IPS-20b (cell line): ENCODE results near the gene TRMT6.

Experiments
- H3K27ac ChIP-seq: one replicate; pipeline ENCODE4 v1.5.1; 2013; ENCODE audit warnings: low read length
- H3K27me3 ChIP-seq: 2 replicates; pipeline ENCODE4 v1.6.1; 2013; ENCODE audit warnings: mild to moderate bottlenecking, low read length, inconsistent platforms; ENCODE audit not compliant: insufficient read depth
- H3K36me3 ChIP-seq: 2 replicates; pipeline ENCODE4 v1.6.1; 2013; ENCODE audit warnings: low read depth, mild to moderate bottlenecking, inconsistent platforms, low read length, moderate library complexity; ENCODE audit not compliant: insufficient read depth
- H3K4me1 ChIP-seq: 2 replicates; pipeline ENCODE4 v1.6.1; 2013; ENCODE audit warnings: mild to moderate bottlenecking, control low read depth, inconsistent platforms, low read length, moderate library complexity; ENCODE audit not compliant: insufficient read depth
- H3K4me3 ChIP-seq: 2 replicates; pipeline ENCODE4 v1.5.1; 2013; ENCODE audit warnings: mild to moderate bottlenecking, low read length, inconsistent platforms
- H3K9ac ChIP-seq: 2 replicates; pipeline ENCODE4 v1.6.1; 2013; ENCODE audit warnings: low read depth, mild to moderate bottlenecking, inconsistent platforms, low read length, moderate library complexity
- H3K9me3 ChIP-seq: 2 replicates; pipeline ENCODE4 v1.6.1; 2013; ENCODE audit warnings: mild to moderate bottlenecking, low read depth, low read length, inconsistent platforms; ENCODE audit not compliant: insufficient read depth

Gene TRMT6

DNA sequence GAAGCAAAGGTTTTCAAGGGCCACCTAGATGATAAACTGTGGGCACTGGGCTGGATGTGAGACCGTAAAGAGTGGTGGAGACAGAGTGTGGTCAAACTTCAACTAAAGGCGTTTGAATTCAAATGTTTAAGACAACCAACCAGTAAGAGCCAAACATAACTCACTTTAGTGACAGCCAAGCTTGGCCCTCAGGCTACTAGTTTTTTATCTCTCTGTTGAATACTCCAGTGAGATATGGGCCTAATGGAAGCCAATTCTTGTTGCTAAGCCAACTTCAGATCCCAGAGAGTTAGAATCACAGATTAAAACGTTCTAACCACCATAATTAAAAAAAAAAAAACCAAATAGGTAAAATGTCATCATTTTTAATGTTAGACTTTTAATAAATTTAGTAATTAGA, 57.3 kb downstream of the TRMT6 start:
- H3K4me1 ChIP-seq: no peaks in the 10 kb centered on the region
- no peaks in the 10 kb centered on the region for H3K9me3 ChIP-seq
- H3K27me3 ChIP-seq: 0 out of 2 replicates have a peak, but pooled peaks cover 5% of the 10 kb centered on the region
- no peak overlapping the region for H3K4me3 ChIP-seq
- no peak overlapping the region for H3K27ac ChIP-seq
- no peaks in the 10 kb centered on the region for H3K36me3 ChIP-seq
- H3K9ac ChIP-seq: no peak overlapping the region

DNA sequence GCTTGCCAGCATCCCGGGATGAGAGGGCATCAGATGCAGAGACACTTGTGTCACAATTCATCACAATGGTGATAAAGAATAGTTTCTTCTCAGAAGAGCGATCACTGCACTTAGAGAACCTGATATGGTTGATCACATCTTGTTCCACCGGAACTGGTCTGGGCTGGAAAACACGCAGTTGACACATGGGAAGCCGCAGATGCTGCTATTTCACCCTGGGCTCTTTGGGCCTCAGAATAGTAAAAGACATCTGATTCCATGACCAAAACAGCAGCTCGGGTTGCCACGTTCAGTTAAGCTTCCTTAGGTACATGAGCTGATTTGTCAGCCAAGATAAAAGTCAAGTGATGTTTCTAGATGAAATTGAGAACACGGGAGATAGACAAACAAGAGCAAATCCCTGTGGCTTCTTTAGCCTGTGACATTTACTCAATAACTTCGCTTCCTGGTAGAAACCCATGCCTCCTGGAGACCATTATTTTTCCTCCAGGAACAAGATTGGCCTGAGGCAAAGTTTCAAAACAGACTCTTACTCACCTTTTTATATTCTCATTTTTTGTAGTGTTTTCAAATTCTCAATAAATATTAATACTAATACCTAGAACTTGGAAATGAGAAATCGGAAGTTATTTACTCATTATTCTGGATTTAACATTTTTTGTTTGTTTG, 59.4 kb downstream of the TRMT6 start:
- Histone ChIP-seq H3K9ac (no peak overlapping the region), H3K9me3 (no peaks in the 10 kb centered on the region), H3K27ac (no peak overlapping the region)

GRCh38 chr20:5888041-5888440, 62.3 kb downstream of the TRMT6 start:
- Histone ChIP-seq H3K4me3 (no peak overlapping the region), H3K27me3 (no peaks in the 10 kb centered on the region), H3K4me1 (no peaks in the 10 kb centered on the region), H3K9me3 (no peaks in the 10 kb centered on the region), H3K36me3 (no peaks in the 10 kb centered on the region), H3K27ac (no peak overlapping the region), H3K9ac (no peak overlapping the region)

More for the DNA sequence above, 59.4 kb downstream of the TRMT6 start:
- Histone ChIP-seq H3K4me3 (no peak overlapping the region), H3K4me1 (no peaks in the 10 kb centered on the region), H3K27me3 (no peaks in the 10 kb centered on the region), H3K36me3 (no peaks in the 10 kb centered on the region)

- Histone ChIP-seq H3K4me3 (no peak overlapping the region), H3K4me1 (no peaks in the 10 kb centered on the region), H3K9ac (no peak overlapping the region), H3K9me3 (no peaks in the 10 kb centered on the region), H3K27ac (no peak overlapping the region), H3K27me3 (no peaks in the 10 kb centered on the region), H3K36me3 (no peaks in the 10 kb centered on the region)
Measured at GRCh38 chr20:5887386-5887785, 62.9 kb downstream of the TRMT6 start.
